Fibroblast of lung (primary cell): ENCODE data around the gene EDC3. TPM values are rescaled to one million over a fixed set of nuclear protein-coding genes. Genes with fewer than 3 reads are reported as not detected.

Experiments used
- DNase-seq, 2 donors: peaks; one replicate each; pipeline versions ENCODE4 v3.0.0 to v3.0.0-alpha.2; 2010; ENCODE audit warnings: low read depth in 2 of 2
- H2AFZ ChIP-seq: 2 replicates; pipeline ENCODE4 v1.5.1; 2012; ENCODE audit warnings: low read length, control low read depth, inconsistent platforms
- H3K27ac ChIP-seq: 2 replicates; pipeline ENCODE4 v1.5.1; 2011; ENCODE audit warnings: low read length, control low read depth; ENCODE audit not compliant: insufficient read depth
- H3K27me3 ChIP-seq: 2 replicates; pipeline ENCODE4 v1.5.1; 2011; ENCODE audit warnings: mild to moderate bottlenecking, low read length; ENCODE audit not compliant: control insufficient read depth, insufficient read depth
- H3K36me3 ChIP-seq: 2 replicates; pipeline ENCODE4 v1.5.1; 2011; ENCODE audit warnings: low read length; ENCODE audit not compliant: control insufficient read depth, insufficient read depth
- H3K4me1 ChIP-seq: 2 replicates; pipeline ENCODE4 v1.5.1; 2011; ENCODE audit warnings: low read length; ENCODE audit not compliant: control insufficient read depth, insufficient read depth; ENCODE audit errors: extremely low read depth
- H3K4me2 ChIP-seq: 2 replicates; pipeline ENCODE4 v1.5.1; 2011; ENCODE audit warnings: low read length, control low read depth; ENCODE audit not compliant: insufficient read depth; ENCODE audit errors: extremely low read depth
- H3K4me3 ChIP-seq, 4 experiments: fragments of 200-600 bp in 1 of 4; sonication (generic) in 1 of 4; replicated peaks in 1 of 4; 2 replicates each; pipeline ENCODE4 v1.5.1; 2011 to 2016; ENCODE audit warnings: low read length in 4 of 4, low read depth in 3 of 4, mild to moderate bottlenecking in 3 of 4, control low read depth in 2 of 4, inconsistent platforms in 1 of 4, mixed read lengths in 1 of 4; ENCODE audit not compliant: insufficient read depth in 1 of 4; ENCODE audit errors: control extremely low read depth in 1 of 4
- H3K79me2 ChIP-seq: 2 replicates; pipeline ENCODE4 v1.5.1; 2012; ENCODE audit warnings: mild to moderate bottlenecking, low read length, inconsistent platforms; ENCODE audit not compliant: control insufficient read depth, insufficient read depth
- H3K9ac ChIP-seq: 2 replicates; pipeline ENCODE4 v1.5.1; 2011; ENCODE audit warnings: mild to moderate bottlenecking, low read length, control low read depth; ENCODE audit not compliant: insufficient read depth
- H3K9me3 ChIP-seq: 2 replicates; pipeline ENCODE4 v1.5.1; 2012; ENCODE audit warnings: low read depth, low read length; ENCODE audit not compliant: control insufficient read depth, insufficient read depth
- H4K20me1 ChIP-seq: 2 replicates; pipeline ENCODE4 v1.5.1; 2011; ENCODE audit warnings: low read length; ENCODE audit not compliant: control insufficient read depth, insufficient read depth; ENCODE audit errors: extremely low read depth
- CTCF ChIP-seq, 2 donors: IDR thresholded peaks in 1 of 2; conservative IDR thresholded peaks in 1 of 2; 1 replicate in 1 of 2; 2 replicates in 1 of 2; pipeline ENCODE4 v1.5.1; 2011 to 2012; ENCODE audit warnings: low read length in 2 of 2, control low read depth in 1 of 2, inconsistent platforms in 1 of 2, low read depth in 1 of 2, mild to moderate bottlenecking in 1 of 2
- EZH2 ChIP-seq: IDR thresholded peaks from 2 replicates; pipeline ENCODE4 v1.5.1; 2012; ENCODE audit warnings: low read length, control low read depth, mild to moderate bottlenecking; ENCODE audit errors: missing control alignments
- polyA plus RNA-seq, 2 donors: library from polyadenylated mRNA; depleted of rRNA in 1 of 2; stranded (reverse) in 1 of 2; unstranded in 1 of 2; fragments of >200 nt; gene quantifications; 2 replicates each; pipeline ENCODE4 v1.2.1, GENCODE V29; 2011 to 2012; ENCODE audit warnings: missing spikeins in 1 of 2
- total RNA-seq: library from RNA; depleted of rRNA; stranded (reverse); fragments of >200 nt; gene quantifications from 2 replicates; pipeline ENCODE4 v1.2.1, GENCODE V29; 2014

Gene EDC3
- total and polyA plus RNA-seq, 2 donors (not counting 1 experiment from before 2014, with no cell fraction given), result 8.9 to 25.8 TPM

DNA sequence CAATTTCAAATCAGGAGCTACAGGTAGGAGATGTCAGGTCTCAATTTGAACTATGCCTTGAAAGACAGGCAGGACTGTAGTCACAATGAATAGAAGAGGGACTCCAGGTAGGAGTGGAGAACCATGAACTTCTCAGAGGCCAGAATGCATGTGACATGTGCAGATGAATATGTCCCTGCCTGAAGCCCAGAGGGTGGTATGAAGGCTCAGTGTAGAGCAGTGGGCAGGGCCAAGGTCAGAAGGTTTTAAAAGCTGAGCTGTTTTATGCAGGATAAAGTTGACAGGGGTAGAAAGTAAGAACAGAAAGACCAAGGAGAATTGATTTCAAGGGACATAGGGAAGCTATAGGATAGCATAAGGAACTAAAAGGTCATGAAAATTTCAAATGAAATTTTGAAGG lies 49.3 kb downstream of the EDC3 start:
- Histone ChIP-seq H3K27me3 (no peaks in the 10 kb centered on the region), H3K9ac (no peak overlapping the region), H3K4me2 (no peak overlapping the region), H3K27ac (no peak overlapping the region), H3K36me3 (no peaks in the 10 kb centered on the region), H3K4me3 (no peak overlapping the region), H4K20me1 (no peaks in the 10 kb centered on the region), H2AFZ (no peak overlapping the region), H3K79me2 (no peaks in the 10 kb centered on the region), H3K4me1 (no peaks in the 10 kb centered on the region), H3K9me3 (no peaks in the 10 kb centered on the region)
- DNase-seq, result no peak
- TF ChIP-seq EZH2 (no peak), CTCF (conservative IDR thresholded peaks at IDR 0.05 in 1 of 2, IDR thresholded peaks at IDR 0.05 in 1 of 2; ENCODE audit: low read depth in 1 of 2, low read length in 2 of 2) (no peak)

DNA sequence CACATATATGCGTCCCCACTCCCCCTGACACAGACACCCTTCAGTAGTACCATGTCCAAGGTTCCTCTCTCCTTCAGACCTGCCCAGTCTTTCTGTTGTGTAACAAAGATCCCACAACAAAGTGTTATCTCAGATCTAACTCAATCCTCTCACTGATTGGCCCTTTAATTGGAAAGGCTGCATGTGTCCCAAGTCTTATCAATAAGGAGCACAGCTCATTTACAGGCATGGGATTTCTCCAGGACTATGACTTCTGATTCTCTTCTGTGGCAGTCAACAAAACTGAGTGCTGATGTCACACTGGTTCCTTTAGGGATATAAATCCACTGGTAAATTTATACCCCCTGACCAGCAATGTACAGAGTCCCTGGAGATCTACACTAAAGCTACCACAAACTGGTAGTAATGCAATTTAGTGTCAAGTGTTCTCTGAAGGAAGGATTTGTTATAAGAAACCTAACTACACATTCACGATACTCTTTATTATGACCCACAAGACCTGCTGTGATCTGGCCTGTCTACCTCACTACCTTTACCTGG lies 52.1 kb downstream of the EDC3 start:
- H3K27me3 ChIP-seq, result no peaks in the 10 kb centered on the region
- no peak overlapping the region for H3K27ac ChIP-seq
- no peaks in the 10 kb centered on the region for H3K4me1 ChIP-seq
- no peak overlapping the region for H3K4me3 ChIP-seq
- no peaks in the 10 kb centered on the region for H4K20me1 ChIP-seq
- no peaks in the 10 kb centered on the region for H3K79me2 ChIP-seq
- H3K9me3 ChIP-seq, result no peaks in the 10 kb centered on the region
- no peak overlapping the region for H3K9ac ChIP-seq
- TF ChIP-seq EZH2, result no peak
- TF ChIP-seq CTCF (conservative IDR thresholded peaks at IDR 0.05 in 1 of 2, IDR thresholded peaks at IDR 0.05 in 1 of 2; ENCODE audit: low read depth in 1 of 2, low read length in 2 of 2), result no peak
- H2AFZ ChIP-seq, result no peak overlapping the region
- H3K4me2 ChIP-seq, result no peak overlapping the region
- H3K36me3 ChIP-seq, result no peaks in the 10 kb centered on the region
- DNase-seq, result no peak

- Histone ChIP-seq H2AFZ (no peak overlapping the region), H4K20me1 (no peaks in the 10 kb centered on the region), H3K27ac (no peak overlapping the region), H3K4me3 (no peak overlapping the region), H3K79me2 (no peaks in the 10 kb centered on the region), H3K36me3 (no peaks in the 10 kb centered on the region), H3K4me2 (no peak overlapping the region), H3K4me1 (no peaks in the 10 kb centered on the region), H3K27me3 (no peaks in the 10 kb centered on the region), H3K9me3 (no peaks in the 10 kb centered on the region), H3K9ac (no peak overlapping the region)
- DNase-seq, result peak in 1 of 2 donors; percentile 79
- TF ChIP-seq CTCF (conservative IDR thresholded peaks at IDR 0.05 in 1 of 2, IDR thresholded peaks at IDR 0.05 in 1 of 2; ENCODE audit: low read depth in 1 of 2, low read length in 2 of 2), result no peak
Measured at GRCh38 chr15:74642734-74643664, 52.8 kb downstream of the EDC3 start.
